Kidney epithelial cell (primary cell): ENCODE measurements around the gene COG4. TPM values are rescaled to one million over a fixed set of nuclear protein-coding genes. Genes with fewer than 3 reads are reported as not detected.

Experiments used
- DNase-seq: peaks from one replicate; pipeline ENCODE4 v3.0.0-alpha.2; 2010; ENCODE audit warnings: low read depth
- H3K27me3 ChIP-seq: 2 replicates; pipeline ENCODE4 v1.6.0; 2011; ENCODE audit warnings: low read length; ENCODE audit not compliant: control insufficient read depth, insufficient read depth
- H3K36me3 ChIP-seq: 2 replicates; pipeline ENCODE4 v1.5.1; 2011; ENCODE audit warnings: low read length; ENCODE audit not compliant: control insufficient read depth, insufficient read depth
- H3K4me3 ChIP-seq: 2 replicates; pipeline ENCODE4 v1.5.1; 2011; ENCODE audit warnings: low read depth, mild to moderate bottlenecking, control low read depth, low read length
- CTCF ChIP-seq: IDR thresholded peaks from 2 replicates; pipeline ENCODE4 v1.5.1; 2011; ENCODE audit warnings: mild to moderate bottlenecking, moderate library complexity, low read length, control low read depth, inconsistent platforms; ENCODE audit not compliant: insufficient read depth, poor library complexity, severe bottlenecking
- total RNA-seq: library from RNA; depleted of rRNA; stranded (reverse); fragments of >200 nt; gene quantifications from 2 replicates; pipeline ENCODE4 v1.2.3, GENCODE V29; 2015

Gene COG4
- total RNA-seq, 1 donor from 2014 or later: 46.4 TPM

DNA sequence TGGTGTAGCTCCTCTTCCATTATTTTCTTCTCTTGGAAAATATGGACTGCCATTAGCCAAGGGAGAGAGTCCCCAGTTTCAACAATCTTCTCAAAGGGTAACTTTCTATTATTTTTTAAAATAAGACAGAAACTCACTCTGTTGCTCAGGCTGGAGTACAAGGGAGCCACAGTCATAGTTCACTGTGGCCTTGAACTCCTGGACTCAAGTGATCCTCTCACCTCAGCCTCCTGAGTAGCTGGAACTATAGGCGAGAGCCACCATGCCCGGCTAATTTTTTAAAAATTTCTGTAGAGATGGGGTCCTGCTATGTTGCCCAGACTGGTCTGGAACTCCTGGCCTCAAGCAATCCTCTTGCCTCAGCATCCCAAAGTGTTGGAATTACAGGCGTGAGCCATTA, 13.1 kb downstream of the COG4 start:
- Histone ChIP-seq H3K27me3 (no peaks in the 10 kb centered on the region), H3K36me3 (peaks cover 5% of the 10 kb centered on the region), H3K4me3 (no peak overlapping the region)
- DNase-seq: no peak
- no peak for TF ChIP-seq CTCF

DNA sequence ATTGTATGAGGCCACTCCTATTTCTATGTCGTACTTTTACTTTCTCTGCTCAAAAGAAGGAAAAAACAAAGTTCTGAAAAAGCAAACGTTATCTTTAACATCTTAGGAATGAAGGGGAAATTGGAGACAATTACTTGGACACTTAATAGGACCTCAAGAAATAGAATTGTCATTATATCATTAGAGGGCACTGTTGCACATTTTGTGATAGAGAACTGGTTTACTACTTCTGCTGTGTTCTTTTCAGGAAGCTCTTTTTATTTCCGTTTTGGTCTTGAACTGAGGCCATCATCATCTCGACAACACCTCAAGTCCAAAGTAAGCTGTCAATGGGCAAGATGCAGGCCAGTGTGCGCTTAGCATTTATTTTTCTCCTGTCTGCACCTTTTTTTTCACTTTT, 14.6 kb downstream of the COG4 start:
- no peak for DNase-seq
- Histone ChIP-seq H3K4me3 (no peak overlapping the region), H3K27me3 (no peaks in the 10 kb centered on the region), H3K36me3 (peaks cover 3% of the 10 kb centered on the region)
- no peak for TF ChIP-seq CTCF

DNA sequence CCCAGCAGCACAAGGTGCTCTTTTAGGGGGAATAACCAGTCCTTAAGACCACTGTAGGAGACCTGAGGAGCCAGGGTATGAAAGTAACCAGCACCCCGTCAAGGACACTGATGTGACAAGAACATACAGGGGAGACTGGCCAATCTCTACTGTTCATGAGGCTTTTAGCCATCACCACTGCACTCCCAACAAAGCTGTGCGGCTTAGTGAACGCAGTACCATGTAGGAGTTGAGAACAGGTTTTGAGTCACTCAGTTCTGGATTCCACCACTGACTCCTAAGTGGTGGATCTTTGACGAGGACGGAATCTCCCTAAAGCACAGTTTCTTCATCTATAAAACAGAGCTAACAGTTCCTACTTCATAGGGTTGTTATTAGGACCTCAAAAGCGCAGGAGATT, 26.8 kb downstream of the COG4 start:
- Histone ChIP-seq H3K4me3 (no peak overlapping the region), H3K36me3 (no peaks in the 10 kb centered on the region), H3K27me3 (no peaks in the 10 kb centered on the region)
- DNase-seq: no peak
- no peak for TF ChIP-seq CTCF

GRCh38 chr16:70495425-70496182, 27.8 kb downstream of the COG4 start:
- no peaks in the 10 kb centered on the region for H3K27me3 ChIP-seq
- H3K4me3 ChIP-seq: no peak overlapping the region
- no peak for TF ChIP-seq CTCF
- DNase-seq: no peak
- H3K36me3 ChIP-seq: no peaks in the 10 kb centered on the region

DNA sequence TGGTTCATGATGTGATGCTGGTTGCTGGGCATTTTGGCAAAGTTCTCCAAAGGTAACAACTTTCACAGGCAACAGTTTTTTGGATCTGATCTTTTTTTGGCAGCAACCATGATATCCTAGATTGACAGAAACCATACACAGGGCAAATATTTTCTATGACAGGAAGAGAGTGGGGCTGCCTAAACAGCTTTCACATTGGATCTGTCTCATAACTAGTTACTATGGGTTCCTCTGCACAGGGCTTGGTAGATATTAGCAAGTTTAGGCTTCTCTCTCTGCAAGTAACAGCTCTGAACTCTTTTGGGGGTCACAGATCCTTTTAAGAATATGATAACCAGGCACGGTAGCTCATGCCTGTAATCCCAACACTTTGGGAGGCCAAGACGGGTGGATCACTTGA, 28.6 kb downstream of the COG4 start:
- no peak overlapping the region for H3K4me3 ChIP-seq
- H3K27me3 ChIP-seq: no peaks in the 10 kb centered on the region
- peaks cover 1% of the 10 kb centered on the region for H3K36me3 ChIP-seq
- TF ChIP-seq CTCF: no peak
- DNase-seq: no peak

DNA sequence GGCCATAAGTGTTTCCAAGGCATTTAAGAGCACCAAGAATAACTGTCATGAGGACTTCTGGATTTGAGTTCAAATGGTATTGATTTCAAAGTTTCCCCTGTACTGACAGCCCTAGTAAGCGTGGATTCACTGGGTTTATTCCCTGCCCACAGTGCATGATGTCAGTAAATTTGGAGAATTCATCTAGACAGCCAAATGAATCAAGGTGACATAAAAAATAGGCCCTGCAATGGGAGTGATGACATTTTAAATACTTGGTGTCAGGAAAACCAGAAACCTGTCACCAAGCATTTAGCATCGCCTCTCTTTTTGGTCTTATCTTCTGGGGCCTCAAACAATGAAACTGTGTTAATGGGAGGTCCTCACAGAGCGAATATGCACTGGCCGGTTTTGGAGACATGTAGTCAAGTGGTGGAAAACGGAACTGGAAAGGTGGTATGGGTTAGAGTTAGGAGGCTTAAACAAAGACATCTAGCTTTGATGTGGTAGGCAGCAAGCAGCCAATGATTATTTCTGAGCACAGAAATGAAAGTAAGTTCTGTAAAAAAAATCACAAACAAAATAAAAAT, 29.1 kb downstream of the COG4 start:
- Histone ChIP-seq H3K4me3 (no peak overlapping the region), H3K27me3 (no peaks in the 10 kb centered on the region), H3K36me3 (peaks cover 1% of the 10 kb centered on the region)
- no peak for TF ChIP-seq CTCF
- DNase-seq: no peak
